ENCODE measurements around the gene ONECUT1. TPM values are rescaled to one million over a fixed set of nuclear protein-coding genes. Genes with fewer than 3 reads are reported as not detected.

ONECUT1 gene
- total and polyA plus RNA-seq, 2 of the 8 experiments (the other 6 are each of a cell fraction or from before 2014, with no cell fraction given), result 0.65 to 6.4 TPM

DNA sequence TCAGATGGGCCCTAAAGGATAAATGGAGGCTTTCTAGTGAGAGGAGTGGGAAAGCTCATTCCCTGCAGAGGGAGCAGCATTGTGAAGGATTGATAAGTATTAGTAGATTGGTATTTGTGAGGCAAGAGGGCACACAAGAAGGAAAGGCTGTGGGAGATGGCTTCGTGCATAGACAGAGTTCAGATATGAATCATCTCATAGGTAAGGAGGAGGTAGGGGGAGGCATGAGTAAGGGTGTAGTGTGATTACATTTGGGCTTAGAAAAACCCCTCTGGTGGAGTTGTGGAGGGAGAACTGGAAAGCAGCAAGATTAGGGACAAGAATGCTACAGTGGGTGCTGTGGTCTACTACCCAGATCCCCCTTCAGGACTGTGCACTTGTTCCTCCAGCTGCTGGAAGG is 29.6 kb downstream of the ONECUT1 start (continued):
- no peak for TF ChIP-seq NRF1 (IDR thresholded peaks at IDR 0.05; ENCODE audit: low read depth, low read length)
